SK-N-SH (cell line): ENCODE measurements around the gene DHX57. TPM values are rescaled to one million over a fixed set of nuclear protein-coding genes. Genes with fewer than 3 reads are reported as not detected.
A peak's percentile ranks its signal among the peaks of the same experiment; 100 is the strongest.

Source experiments
- CTCF ChIA-PET: fragments of 300-600, 350-600 bp; formaldehyde crosslinking; extraction: SDS; loops from one replicate; lab custom pipeline; 2021; lab: Yijun Ruan, JAX
- POLR2A ChIA-PET: fragments of 350-600 bp; sonication (Branson Sonifier 250); formaldehyde crosslinking; extraction: SDS; loops from one replicate; lab custom pipeline; 2020; ENCODE audit warnings: antibody characterized with exemption, inconsistent platforms; lab: Yijun Ruan, JAX
- DNase-seq: peaks from one replicate; pipeline ENCODE4 v3.0.0; 2012
- H2AFZ ChIP-seq: fragments of 200-600 bp; sonication (generic); 2 replicates; pipeline ENCODE4 v1.8.1; 2016; ENCODE audit warnings: antibody characterized with exemption, mild to moderate bottlenecking, low read depth
- H3F3A ChIP-seq: fragments of 200-600 bp; sonication (generic); replicated peaks from 2 replicates; pipeline ENCODE3; 2016; ENCODE audit warnings: antibody characterized with exemption, mild to moderate bottlenecking; ENCODE audit not compliant: insufficient read depth
- H3K27ac ChIP-seq, 2 experiments: fragments of 200-500 bp in 1 of 2; fragments of 200-600 bp in 1 of 2; sonication (Bioruptor generic) in 1 of 2; sonication (generic), shearing (Covaris generic) in 1 of 2; 2 replicates each; pipeline versions ENCODE4 v1.5.1 to v1.6.1; 2014 to 2016; ENCODE audit warnings: low read depth in 2 of 2, inconsistent platforms in 1 of 2, low read length in 1 of 2, mild to moderate bottlenecking in 1 of 2, mixed read lengths in 1 of 2
- H3K27me3 ChIP-seq: fragments of 200-600 bp; sonication (generic), shearing (Covaris generic); 2 replicates; pipeline ENCODE4 v1.6.1; 2016; ENCODE audit warnings: mixed run types; ENCODE audit not compliant: insufficient read depth
- H3K36me3 ChIP-seq, 2 experiments: fragments of 200-500 bp in 1 of 2; fragments of 200-600 bp in 1 of 2; sonication (Bioruptor generic) in 1 of 2; sonication (generic) in 1 of 2; replicated peaks in 1 of 2; 2 replicates each; pipeline versions ENCODE3 to v1.5.1; 2014 to 2016; ENCODE audit warnings: low read length in 1 of 2, mild to moderate bottlenecking in 1 of 2; ENCODE audit not compliant: insufficient read depth in 2 of 2, control insufficient read depth in 1 of 2
- H3K4me1 ChIP-seq, 2 experiments: fragments of 200-500 bp in 1 of 2; fragments of 200-600 bp in 1 of 2; sonication (Bioruptor generic) in 1 of 2; sonication (generic), shearing (Covaris generic) in 1 of 2; 2 replicates each; pipeline versions ENCODE4 v1.5.1 to v1.6.1; 2014 to 2016; ENCODE audit warnings: low read depth in 1 of 2, low read length in 1 of 2, mixed run types in 1 of 2; ENCODE audit not compliant: insufficient read depth in 2 of 2, control insufficient read depth in 1 of 2
- H3K4me2 ChIP-seq: fragments of 200-600 bp; sonication (generic), shearing (Covaris generic); 2 replicates; pipeline ENCODE4 v1.6.1; 2017; ENCODE audit warnings: mixed run types
- H3K4me3 ChIP-seq, 2 experiments: fragments of 200-500 bp in 1 of 2; fragments of 200-600 bp in 1 of 2; sonication (Bioruptor generic) in 1 of 2; sonication (generic), shearing (Covaris generic) in 1 of 2; 2 replicates each; pipeline versions ENCODE4 v1.5.1 to v1.8.1; 2014 to 2016; ENCODE audit warnings: low read depth in 2 of 2, inconsistent platforms in 1 of 2, low read length in 1 of 2, mild to moderate bottlenecking in 1 of 2, mixed read lengths in 1 of 2, moderate library complexity in 1 of 2
- H3K79me2 ChIP-seq: fragments of 200-600 bp; sonication (generic); 2 replicates; pipeline ENCODE4 v1.8.1; 2017; ENCODE audit warnings: mild to moderate bottlenecking; ENCODE audit not compliant: insufficient read depth
- H3K9ac ChIP-seq: fragments of 200-600 bp; sonication (generic); 2 replicates; pipeline ENCODE4 v1.6.1; 2017; ENCODE audit warnings: mixed run types
- H3K9me2 ChIP-seq: fragments of 200-600 bp; sonication (generic); 2 replicates; pipeline ENCODE4 v1.6.1; 2017; ENCODE audit warnings: mixed run types
- H3K9me3 ChIP-seq: fragments of 200-600 bp; sonication (generic); 2 replicates; pipeline ENCODE4 v1.6.1; 2017; ENCODE audit warnings: mixed run types, mild to moderate bottlenecking, moderate library complexity
- H4K20me1 ChIP-seq: fragments of 200-600 bp; sonication (generic); 2 replicates; pipeline ENCODE4 v1.6.1; 2017; ENCODE audit warnings: mild to moderate bottlenecking, mixed run types; ENCODE audit not compliant: insufficient read depth
- CTCF ChIP-seq: fragments of 200-600 bp; sonication (generic); IDR thresholded peaks from 2 replicates; pipeline ENCODE4 v1.6.1; 2017; ENCODE audit warnings: antibody characterized with exemption, mild to moderate bottlenecking, moderate library complexity
- EP300 ChIP-seq, 2 experiments: IDR thresholded peaks; 2 replicates each; pipeline versions ENCODE4 v1.4.0 to v1.6.1; 2012; ENCODE audit warnings: borderline replicate concordance in 1 of 2, low read depth in 1 of 2, low read length in 1 of 2
- EZH2phosphoT487 ChIP-seq: fragments of 200-600 bp; sonication (generic); IDR thresholded peaks from 2 replicates; pipeline ENCODE4 v1.6.1; 2017; ENCODE audit warnings: low read depth, mixed run types, mild to moderate bottlenecking, antibody characterized with exemption, moderate library complexity, borderline replicate concordance
- FOSL2 ChIP-seq: IDR thresholded peaks from 2 replicates; pipeline ENCODE4 v1.4.0; 2012; ENCODE audit warnings: low read depth, mild to moderate bottlenecking, moderate library complexity, borderline replicate concordance
- FOXJ3 ChIP-seq: sonication (generic); formaldehyde crosslinking; IDR thresholded peaks from 2 replicates; pipeline ENCODE4 v1.5.1; 2020; ENCODE audit warnings: mild to moderate bottlenecking, missing genetic modification reagents
- FOXM1 ChIP-seq: IDR thresholded peaks from 2 replicates; pipeline ENCODE4 v1.4.0; 2012; ENCODE audit warnings: low read depth, mild to moderate bottlenecking
- GABPA ChIP-seq: IDR thresholded peaks from 2 replicates; pipeline ENCODE4 v1.4.0; 2012; ENCODE audit warnings: low read depth, mild to moderate bottlenecking
- GATA2 ChIP-seq: sonication (generic); formaldehyde crosslinking; IDR thresholded peaks from 2 replicates; pipeline ENCODE4 v1.5.0; 2020; ENCODE audit warnings: mild to moderate bottlenecking, missing genetic modification reagents
- MXI1 ChIP-seq: IDR thresholded peaks from 2 replicates; pipeline ENCODE4 v1.6.1; 2012; ENCODE audit warnings: mild to moderate bottlenecking, low read depth, low read length, improper control_type of control experiment
- NRF1 ChIP-seq: IDR thresholded peaks from 2 replicates; pipeline ENCODE4 v1.6.1; 2012; ENCODE audit warnings: low read depth, mild to moderate bottlenecking, low read length
- RAD21 ChIP-seq: IDR thresholded peaks from 2 replicates; pipeline ENCODE4 v1.6.1; 2012; ENCODE audit warnings: mild to moderate bottlenecking, low read length
- RCOR1 ChIP-seq: fragments of 150-350 bp; IDR thresholded peaks from 2 replicates; pipeline ENCODE4 v1.6.1; 2017; ENCODE audit warnings: antibody characterized with exemption, low read length
- RFX5 ChIP-seq: IDR thresholded peaks from 2 replicates; pipeline ENCODE4 v1.6.1; 2012; ENCODE audit warnings: mild to moderate bottlenecking, improper control_type of control experiment, low read length
- SIN3A ChIP-seq: IDR thresholded peaks from 2 replicates; pipeline ENCODE4 v1.6.1; 2012; ENCODE audit warnings: low read depth, mild to moderate bottlenecking, low read length, moderate library complexity, borderline replicate concordance
- TAF1 ChIP-seq: IDR thresholded peaks from 2 replicates; pipeline ENCODE4 v1.6.1; 2012; ENCODE audit warnings: low read depth, mild to moderate bottlenecking, low read length, moderate library complexity, borderline replicate concordance
- TCF12 ChIP-seq: IDR thresholded peaks from 2 replicates; pipeline ENCODE4 v1.4.0; 2012
- TEAD4 ChIP-seq: IDR thresholded peaks from 2 replicates; pipeline ENCODE4 v1.4.0; 2012; ENCODE audit warnings: mild to moderate bottlenecking, borderline replicate concordance; ENCODE audit not compliant: insufficient read depth
- USF2 ChIP-seq: fragments of 150-350 bp; IDR thresholded peaks from 2 replicates; pipeline ENCODE4 v1.6.1; 2017; ENCODE audit warnings: antibody characterized with exemption, low read length, low read depth, borderline replicate concordance
- YY1 ChIP-seq: IDR thresholded peaks from 2 replicates; pipeline ENCODE4 v1.4.0; 2012; ENCODE audit warnings: low read depth, mild to moderate bottlenecking
- WGBS: methylation state at CpG from one replicate; pipeline ENCODE4 v1.1.6; 2017; ENCODE audit warnings: low lambda C conversion rate; 5-methylcytosine and 5-hydroxymethylcytosine counted together
- polyA plus RNA-seq, 3 experiments: library from polyadenylated mRNA; depleted of rRNA; stranded (reverse); fragments of >200 nt; gene quantifications; 2 replicates each; pipeline ENCODE4 v1.2.3, GENCODE V29; 2012

Gene DHX57
- polyA plus RNA-seq, 1 of the 3 experiments (the other 2 are of a cell fraction), result 12.3 TPM

GRCh38 chr2:38876407-38876806 lies 673 bp upstream of the DHX57 start:
- H3K9ac ChIP-seq, result peak overlapping the region; percentile 76
- 7% methylated on average over 10 of the region's 10 CpGs for WGBS
- peaks cover 0 to 7% of the 10 kb centered on the region in 2 experiments; a peak in 2 of 4 replicates for H3K4me1 ChIP-seq
- ChIA-PET CTCF (interaction anchor here (1.1 to 1.3 kb wide), 2 partner anchors 57 to 71 kb away, joined by 3 to 5 read pairs; no protein-coding TSS in a partner anchor), POLR2A (interaction anchor here (1.8 kb wide), 1 partner anchor 125 kb away, joined by 14 read pairs; the partner anchor contains the start of gene SRSF7)
- no peaks in the 10 kb centered on the region for H3K27me3 ChIP-seq
- peak overlapping the region in 1 of 2 experiments; percentile 62; a peak in 2 of 4 replicates for H3K27ac ChIP-seq
- no peaks in the 10 kb centered on the region for H3K9me2 ChIP-seq
- H3K36me3 ChIP-seq, result peaks cover 12% of the 10 kb centered on the region in 2 experiments
- H2AFZ ChIP-seq, result peak overlapping the region; percentile 93
- H4K20me1 ChIP-seq, result no peaks in the 10 kb centered on the region
- peak overlapping the region; percentile 78 to 95 for H3K4me3 ChIP-seq
- peaks cover 8% of the 10 kb centered on the region; the same call in 1 of the 2 replicates for H3K9me3 ChIP-seq
- peaks cover 51% of the 10 kb centered on the region for H3K79me2 ChIP-seq
- DNase-seq, result peak; percentile 14
- no peaks in the 10 kb centered on the region for H3F3A ChIP-seq
- TF ChIP-seq GABPA (no peak), EP300 (IDR thresholded peaks at IDR 0.05; ENCODE audit: borderline replicate concordance in 1 of 2, low read depth in 1 of 2, low read length in 1 of 2) (no peak), FOXM1 (no peak), YY1 (no peak), CTCF (no peak), RAD21 (no peak), USF2 (no peak), SIN3A (no peak), RCOR1 (no peak), NRF1 (no peak), TCF12 (no peak), EZH2phosphoT487 (no peak), FOSL2 (no peak), TEAD4 (no peak), TAF1 (no peak), GATA2 (CRISPR knock-in tag) (no peak), MXI1 (no peak), FOXJ3 (CRISPR knock-in tag) (no peak), RFX5 (no peak)
- peak overlapping the region; percentile 87 for H3K4me2 ChIP-seq
